HepG2 (cell line): ENCODE data around the gene CDC37L1. TPM values are rescaled to one million over a fixed set of nuclear protein-coding genes. Genes with fewer than 3 reads are reported as not detected.

ENCODE experiments used
- DPF2 ChIP-seq: sonication (generic); formaldehyde crosslinking; IDR thresholded peaks from 2 replicates; pipeline ENCODE4 v1.4.0; 2020; ENCODE audit warnings: mild to moderate bottlenecking, low read depth, missing genetic modification reagents, borderline replicate concordance
- FLYWCH1 ChIP-seq: sonication (generic); formaldehyde crosslinking; IDR thresholded peaks from 2 replicates; pipeline ENCODE4 v1.8.1; 2023; ENCODE audit warnings: mild to moderate bottlenecking, missing genetic modification reagents
- FOXP1 ChIP-seq, 2 experiments: fragments of 450-650 bp in 1 of 2; IDR thresholded peaks; 2 replicates each; pipeline ENCODE4 v1.6.1; 2017 to 2018; ENCODE audit warnings: antibody characterized with exemption in 1 of 2
- IRX3 ChIP-seq: sonication (generic); formaldehyde crosslinking; IDR thresholded peaks from 2 replicates; pipeline ENCODE4 v1.8.1; 2023; ENCODE audit warnings: mild to moderate bottlenecking, low read depth, missing genetic modification reagents, borderline replicate concordance
- NFYB ChIP-seq: sonication (generic); formaldehyde crosslinking; IDR thresholded peaks from 2 replicates; pipeline ENCODE4 v1.4.0; 2020; ENCODE audit warnings: missing genetic modification reagents
- PAXIP1 ChIP-seq: sonication (generic); formaldehyde crosslinking; conservative IDR thresholded peaks from 2 replicates; pipeline ENCODE4 v1.4.0; 2020; ENCODE audit warnings: mild to moderate bottlenecking, missing genetic modification reagents, moderate library complexity
- RXRB ChIP-seq: IDR thresholded peaks from 2 replicates; pipeline ENCODE4 v1.6.1; 2016; ENCODE audit warnings: borderline replicate concordance, missing genetic modification reagents, missing compliant biosample characterization
- SMARCC2 ChIP-seq: fragments of 450-650 bp; IDR thresholded peaks from 2 replicates; pipeline ENCODE4 v1.6.1; 2017; ENCODE audit warnings: antibody characterized with exemption, mild to moderate bottlenecking
- SNAPC2 ChIP-seq: sonication (generic); formaldehyde crosslinking; IDR thresholded peaks from 2 replicates; pipeline ENCODE4 v1.8.1; 2022; ENCODE audit warnings: mild to moderate bottlenecking, missing genetic modification reagents
- SOX5 ChIP-seq: IDR thresholded peaks from 2 replicates; pipeline ENCODE4 v1.6.1; 2016; ENCODE audit warnings: borderline replicate concordance
- ZGPAT ChIP-seq: IDR thresholded peaks from 2 replicates; pipeline ENCODE4 v1.6.1; 2016; ENCODE audit warnings: mild to moderate bottlenecking
- ZNF276 ChIP-seq: sonication (generic); formaldehyde crosslinking; IDR thresholded peaks from 2 replicates; pipeline ENCODE4 v1.4.0; 2020; ENCODE audit warnings: mild to moderate bottlenecking, low read depth, missing genetic modification reagents
- ZNF281 ChIP-seq: sonication (generic); formaldehyde crosslinking; IDR thresholded peaks from 2 replicates; pipeline ENCODE4 v1.4.0; 2020; ENCODE audit warnings: missing genetic modification reagents, borderline replicate concordance
- ZNF580 ChIP-seq: IDR thresholded peaks from 2 replicates; pipeline ENCODE4 v1.6.1; 2016; ENCODE audit warnings: low read depth, borderline replicate concordance
- ZNF672 ChIP-seq: sonication (generic); formaldehyde crosslinking; IDR thresholded peaks from 2 replicates; pipeline ENCODE4 v1.8.1; 2022; ENCODE audit warnings: missing genetic modification reagents
- ZSCAN5A ChIP-seq: sonication (generic); formaldehyde crosslinking; IDR thresholded peaks from 2 replicates; pipeline ENCODE4 v1.8.0; 2022; ENCODE audit warnings: mild to moderate bottlenecking, missing genetic modification reagents, borderline replicate concordance
- polyA plus RNA-seq, 8 experiments: library from polyadenylated mRNA; depleted of rRNA in 3 of 8; stranded (reverse) in 7 of 8; unstranded in 1 of 8; fragments of >200 nt; fragmentation: Illumina TruSeq in 4 of 8; extraction: Trizol in 4 of 8; gene quantifications; 2 replicates each; pipeline versions ENCODE4 v1.2.1 to v1.2.3, GENCODE V29; 2011 to 2016; ENCODE audit warnings: low read depth in 4 of 8, missing spikeins in 1 of 8, mixed read lengths in 1 of 8; ENCODE audit not compliant: insufficient read depth in 1 of 8
- total RNA-seq, 5 experiments: library from RNA; depleted of rRNA; stranded (reverse); fragments of >200 nt; fragmentation: Illumina TruSeq; extraction: Trizol; gene quantifications; 2 replicates each; pipeline ENCODE4 v1.2.3, GENCODE V29; 2016; ENCODE audit warnings: low read depth in 1 of 5

Gene CDC37L1
- total and polyA plus RNA-seq, 2 of the 13 experiments (the other 11 are each of a cell fraction or from before 2014, with no cell fraction given) = 5.5 to 17.0 TPM

GRCh38 chr9:4657426-4658159, 21.8 kb upstream of the CDC37L1 start (continued):
- TF ChIP-seq PAXIP1 (CRISPR knock-in tag) = peak; percentile 81
- 0 out of 2 replicates have a peak, but pooled peaks have one; percentile 41 for TF ChIP-seq SNAPC2 (CRISPR knock-in tag)
- TF ChIP-seq ZNF276 = no peak
- TF ChIP-seq FLYWCH1 (CRISPR knock-in tag) = no peak
- TF ChIP-seq IRX3 (CRISPR knock-in tag) = no peak
- TF ChIP-seq SOX5 (CRISPR knock-in tag) = peak; percentile 17; the same call in 1 of the 2 replicates
- peak; percentile 57; the same call in 1 of the 2 replicates for TF ChIP-seq ZSCAN5A (CRISPR knock-in tag)
- TF ChIP-seq FOXP1 (IDR thresholded peaks at IDR 0.05) = no peak
- peak; percentile 80 for TF ChIP-seq FOXP1 (CRISPR knock-in tag; IDR thresholded peaks at IDR 0.05)
- TF ChIP-seq ZNF281 = peak; percentile 83; the same call in 1 of the 2 replicates
- TF ChIP-seq ZGPAT (CRISPR knock-in tag) = peak; percentile 69; the same call in 1 of the 2 replicates
- no peak for TF ChIP-seq ZNF672 (CRISPR knock-in tag)
- TF ChIP-seq SMARCC2 = no peak
- TF ChIP-seq NFYB (CRISPR knock-in tag) = no peak
- peak; percentile 54; the same call in 1 of the 2 replicates for TF ChIP-seq DPF2 (CRISPR knock-in tag)
- TF ChIP-seq RXRB (CRISPR knock-in tag) = peak; percentile 38; the same call in 1 of the 2 replicates
- no peak for TF ChIP-seq ZNF580 (CRISPR knock-in tag)
